Activated effector memory CD4-positive, alpha-beta T cell treated with anti-CD3 and anti-CD28 coated beads, Interleukin-2, amount 50 U/mL, for 16 hours (primary cell): Measurements from ENCODE around the gene GPS2.
A peak's percentile ranks its signal among the peaks of the same experiment; 100 is the strongest.
"Not testable (repeated sequence)": the region's sequence is repeated elsewhere in the genome, so short reads cannot be mapped to it uniquely, and the experiment has no call there.

ENCODE experiments used
- DNase-seq: peaks from one replicate; pipeline ENCODE4 v3.0.0-alpha.2; 2020

The GPS2 gene

DNA sequence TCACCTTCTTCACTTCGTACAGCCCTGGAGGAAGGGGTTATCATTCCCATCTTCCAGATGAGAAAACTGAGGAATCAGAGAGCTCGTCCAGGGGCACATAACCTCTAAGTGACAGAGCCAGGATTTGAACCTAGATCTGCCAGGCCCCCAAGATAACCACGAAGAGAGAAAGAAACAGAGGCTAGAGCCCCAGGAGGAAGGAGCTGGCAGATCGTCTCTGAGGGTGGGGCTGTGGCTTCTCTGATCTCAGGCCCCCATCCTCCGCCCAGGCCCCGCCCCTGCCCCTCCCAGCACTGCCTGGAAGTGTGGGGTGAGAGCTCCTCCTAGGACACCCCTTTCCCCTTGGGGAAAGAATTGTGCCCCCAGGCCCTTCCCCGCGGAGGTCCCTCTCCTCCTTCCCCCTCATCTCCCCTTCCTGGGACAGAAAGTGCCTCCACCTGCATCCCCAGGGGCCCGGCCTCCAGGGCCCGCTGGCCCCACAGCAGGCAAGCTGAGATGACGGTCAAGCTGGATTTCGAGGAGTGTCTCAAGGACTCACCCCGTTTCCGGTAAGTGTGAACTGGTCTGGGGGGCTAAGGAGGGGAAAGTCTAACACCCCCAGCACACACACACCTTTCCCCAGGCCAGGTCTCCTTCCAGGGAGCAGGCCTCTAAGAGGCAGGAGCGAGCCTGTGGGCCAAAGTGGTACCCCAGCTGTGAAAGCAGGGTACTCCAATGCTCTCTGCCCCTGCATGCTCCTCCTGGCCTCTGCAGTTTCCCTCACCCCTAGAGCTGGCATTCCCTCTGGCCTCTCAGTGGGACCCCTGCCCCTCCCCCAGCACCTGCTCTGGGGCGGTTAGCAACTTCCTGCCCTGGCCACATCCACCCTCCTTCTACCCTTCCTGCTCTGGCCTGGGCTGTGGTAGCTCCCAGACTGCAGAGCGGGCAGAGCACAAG lies 21.3 kb upstream of the GPS2 start, which contains the start of gene ACAP1:
Gene ACAP1 (plus strand): TSS at position 290 of the 936 bp plus-strand sequence. CDS start 206 bp downstream, at position 496.
- peak; percentile 94 for DNase-seq

DNA sequence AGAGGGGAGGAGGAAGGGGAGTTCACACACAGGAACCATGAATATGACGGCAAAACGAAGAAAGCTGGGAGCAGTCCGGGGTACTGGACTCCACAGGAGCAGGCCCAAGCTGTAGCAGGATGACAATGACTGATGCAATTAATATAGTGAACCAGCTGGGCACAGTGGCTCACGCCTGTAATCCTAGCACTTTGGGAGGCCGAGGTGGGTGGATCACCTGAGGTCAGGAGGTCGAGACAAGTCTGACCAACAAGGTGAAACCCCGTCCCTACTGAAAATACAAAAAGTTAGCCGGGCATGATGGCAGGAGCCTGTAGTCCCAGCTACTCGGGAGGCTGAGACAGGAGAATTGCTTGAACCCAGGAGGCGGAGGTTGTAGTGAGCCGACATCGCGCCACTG lies 20.6 kb upstream of the GPS2 start:
- DNase-seq: not testable (repeated sequence)

DNA sequence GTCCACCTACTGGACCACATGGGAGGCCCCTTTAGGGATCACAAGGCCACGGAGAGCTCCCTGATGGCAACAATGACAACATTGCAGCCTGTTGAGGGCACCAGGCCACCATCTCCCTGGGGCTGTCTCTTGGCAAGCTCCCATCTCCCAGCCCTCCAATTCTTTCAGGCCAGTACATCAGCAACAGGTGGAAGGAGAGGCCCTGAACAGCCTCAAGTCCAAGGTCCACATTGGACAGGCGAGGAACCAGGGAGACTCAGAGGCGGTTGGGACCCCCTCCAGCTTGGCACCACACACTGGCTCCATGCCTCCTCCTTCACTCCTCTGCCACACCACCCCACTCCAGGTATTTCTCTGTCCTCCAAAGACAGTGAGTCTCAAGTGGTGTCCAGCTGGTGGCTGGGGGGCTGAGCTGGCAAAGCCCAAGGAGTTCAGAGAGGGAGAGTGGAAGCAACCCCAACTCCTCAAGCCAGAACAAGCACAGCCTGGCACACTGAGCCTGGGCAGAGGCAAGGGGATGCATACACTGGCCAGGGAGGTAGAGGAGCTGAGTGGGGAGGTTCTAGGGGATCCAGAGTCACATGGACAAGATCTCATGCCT lies 19.9 kb upstream of the GPS2 start:
- no peak for DNase-seq

GRCh38 chr17:7332600-7333069 lies 17.5 kb upstream of the GPS2 start:
- DNase-seq: peak; percentile 78

DNA sequence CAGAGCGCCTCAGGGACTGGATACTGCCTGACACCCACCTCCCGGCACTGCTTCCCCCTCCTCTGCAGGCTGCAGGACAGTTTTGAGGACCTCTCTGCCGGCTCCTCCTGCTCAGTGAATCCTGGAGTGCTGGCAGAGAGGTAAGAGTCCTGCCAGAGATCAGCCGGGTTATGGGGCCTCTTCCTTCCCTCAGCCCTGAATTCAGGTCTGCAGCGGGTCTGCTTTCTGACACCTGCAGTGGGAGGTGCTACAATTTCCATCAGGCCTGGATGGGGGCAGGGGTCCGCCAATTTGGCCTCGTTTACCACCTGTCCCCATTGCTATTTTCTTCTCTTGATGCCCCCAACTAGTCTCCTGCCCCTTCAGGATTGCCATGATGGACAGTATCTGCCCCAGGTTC lies 17.0 kb upstream of the GPS2 start:
- no peak for DNase-seq

GRCh38 chr17:7330638-7331015 lies 15.5 kb upstream of the GPS2 start:
- DNase-seq: no peak

GRCh38 chr17:7329997-7330637 lies 15.0 kb upstream of the GPS2 start:
- DNase-seq: peak; percentile 91

DNA sequence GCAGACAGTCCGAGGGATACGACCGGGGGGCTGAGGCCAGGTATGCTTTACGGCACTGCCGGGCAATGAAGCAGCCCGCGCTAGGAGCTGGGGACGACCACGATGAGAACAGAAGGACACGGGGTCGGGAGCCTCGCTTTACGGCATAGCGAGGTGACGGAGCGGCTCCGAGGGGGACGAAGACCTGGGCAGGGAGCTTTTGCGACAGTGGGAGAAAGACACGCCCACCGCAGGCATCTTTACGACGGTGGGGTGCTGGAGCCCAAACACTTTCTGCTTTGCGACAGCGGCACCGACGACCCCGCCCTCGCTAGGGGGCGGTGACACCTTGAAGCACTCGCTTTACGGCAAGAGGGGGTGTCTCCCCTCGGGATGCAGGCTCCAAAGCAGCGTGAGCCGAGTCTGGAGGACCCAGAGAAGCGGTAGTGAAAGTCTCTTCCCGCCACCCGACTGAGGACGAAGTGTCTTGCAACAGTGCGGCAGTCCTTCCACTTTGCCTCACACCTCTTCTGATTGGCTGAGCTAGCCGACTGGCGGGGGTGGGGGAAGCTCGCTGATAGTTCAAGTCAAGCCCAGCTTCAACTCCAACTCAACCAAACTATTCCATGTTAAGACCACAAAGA lies 14.3 kb upstream of the GPS2 start:
- DNase-seq: peak; percentile 98

DNA sequence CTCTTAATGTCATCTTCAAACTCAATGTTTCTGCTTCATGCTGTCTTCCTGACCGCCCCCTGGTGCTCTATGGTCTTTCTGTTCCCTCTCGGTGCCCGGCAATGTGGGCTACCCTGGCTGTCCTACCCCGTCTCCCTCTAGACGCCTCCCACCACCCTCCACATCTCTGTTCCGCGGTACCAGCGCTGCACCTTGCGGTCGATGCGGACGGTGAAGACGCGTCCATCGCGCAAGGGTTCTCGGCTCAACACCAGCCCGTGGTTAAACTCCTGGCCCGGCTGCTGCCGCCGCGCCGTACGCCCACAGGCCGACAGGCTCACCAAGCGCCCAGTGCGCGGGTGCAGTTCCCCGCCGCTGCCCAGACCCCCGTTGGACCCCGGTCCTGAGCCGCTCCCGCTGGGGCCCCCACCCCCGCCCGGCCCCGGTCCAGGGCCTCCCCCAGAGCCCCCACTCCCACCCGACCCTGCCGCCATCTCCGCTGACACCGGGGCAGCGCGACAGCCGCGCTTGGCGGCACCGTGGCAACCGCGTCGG lies 13.7 kb upstream of the GPS2 start, which contains the start of gene NEURL4:
Gene NEURL4 (minus strand): TSS at position 496 of the 534 bp plus-strand sequence. CDS start 23 bp downstream, at position 473.
- no peak for DNase-seq

GRCh38 chr17:7328009-7328408 lies 12.8 kb upstream of the GPS2 start:
- DNase-seq: no peak

GRCh38 chr17:7327501-7327900 lies 12.3 kb upstream of the GPS2 start:
- no peak for DNase-seq

- DNase-seq: no peak
These were observed 11.9 kb upstream of the GPS2 start for GRCh38 chr17:7327056-7327455.

DNA sequence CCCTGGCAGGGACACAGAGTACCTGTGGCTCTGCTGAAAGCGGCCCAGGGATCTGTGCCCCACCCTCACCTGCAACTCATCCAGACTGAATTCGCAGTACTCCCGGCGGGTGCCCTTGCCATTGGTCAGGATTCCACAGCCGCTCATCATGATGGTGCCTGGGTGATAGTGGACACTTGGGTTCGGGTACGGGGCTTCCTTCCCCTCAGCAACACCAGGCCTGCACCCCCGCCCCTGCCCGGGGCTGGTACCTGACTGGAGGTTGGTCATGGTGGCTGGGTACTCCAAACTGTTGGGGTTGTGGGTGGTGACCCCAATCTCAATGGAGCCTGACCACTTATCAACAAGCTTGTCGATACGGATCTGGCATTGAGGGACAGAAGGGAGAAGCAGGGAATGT lies 11.0 kb upstream of the GPS2 start:
- no peak for DNase-seq

DNA sequence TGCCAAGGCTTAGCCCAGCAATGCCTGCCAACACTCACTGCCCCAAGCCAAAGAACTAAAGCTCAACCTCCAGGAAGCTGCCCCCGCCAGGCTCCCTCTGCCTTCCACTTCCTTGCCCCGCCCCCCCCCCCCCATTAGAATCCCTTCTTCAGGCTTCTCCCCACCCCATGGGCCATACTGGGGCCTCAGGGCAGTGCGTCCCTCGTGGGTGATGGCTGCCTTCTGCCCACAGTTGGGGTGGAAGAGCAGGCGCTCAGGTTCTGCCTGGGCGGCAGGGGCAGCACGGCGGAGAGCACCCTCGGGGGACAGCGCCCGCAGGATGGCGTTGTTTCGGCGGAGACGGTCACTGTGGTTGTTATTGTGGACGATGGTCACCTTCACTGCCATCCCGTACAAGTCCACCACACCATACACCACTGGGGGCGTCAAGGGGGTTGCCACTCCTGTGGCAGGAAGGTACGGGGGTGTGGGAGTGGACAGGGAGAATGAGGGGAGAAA lies 9.9 kb upstream of the GPS2 start:
- DNase-seq: no peak

DNA sequence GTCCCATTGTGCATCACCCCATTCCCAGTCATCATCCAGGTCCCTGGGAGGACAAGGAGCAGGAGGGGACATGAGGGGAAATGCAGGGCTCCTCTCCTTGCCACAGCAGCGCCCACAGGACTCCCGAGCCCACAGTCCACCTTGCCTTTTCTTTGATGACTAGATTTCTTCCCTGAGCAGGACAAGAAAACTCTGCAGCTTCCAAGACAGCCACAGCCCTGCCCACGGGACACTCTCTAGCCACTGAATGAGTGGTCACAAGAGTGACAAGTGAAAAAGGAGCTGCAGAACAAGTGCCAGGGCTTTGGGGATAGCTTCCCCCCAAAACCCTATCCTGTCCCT lies 9.2 kb upstream of the GPS2 start:
- no peak for DNase-seq

GRCh38 chr17:7323731-7324437 lies 8.7 kb upstream of the GPS2 start:
- peak; percentile 91 for DNase-seq

DNA sequence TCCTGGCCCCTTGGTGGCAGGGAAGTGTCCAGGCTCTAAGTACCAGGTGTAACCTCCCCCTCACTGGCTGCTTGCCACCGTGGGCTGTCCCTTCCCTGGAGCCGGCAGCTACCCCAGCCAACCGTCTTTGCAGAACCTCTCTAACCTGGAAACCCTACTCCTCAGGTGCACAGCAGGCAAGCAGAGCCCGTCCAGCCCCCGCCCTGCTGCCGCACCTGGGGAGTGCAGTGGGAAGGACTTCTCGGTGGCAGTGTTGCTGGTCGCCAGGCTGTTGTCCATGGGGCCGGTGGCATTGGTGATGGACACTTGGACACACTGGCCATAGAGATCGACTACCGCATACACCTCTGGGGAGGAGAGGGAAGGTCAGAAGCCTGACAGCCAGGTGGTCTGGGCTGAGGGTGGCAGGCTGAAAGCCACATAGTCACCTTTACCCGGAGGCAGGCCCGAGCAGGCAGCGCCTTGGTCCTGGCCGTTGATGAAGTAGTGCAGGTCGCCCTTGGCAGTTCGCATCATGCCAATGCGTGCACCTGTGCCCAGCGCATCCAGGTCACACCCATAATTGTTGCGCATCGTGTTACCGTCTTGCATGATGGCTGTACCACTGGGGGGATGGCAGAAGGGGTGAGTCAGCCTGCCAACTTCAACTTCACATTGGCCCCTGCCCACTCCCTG lies 7.5 kb upstream of the GPS2 start:
- DNase-seq: no peak

- DNase-seq: no peak
These were observed 6.3 kb upstream of the GPS2 start for GRCh38 chr17:7321466-7321865.

DNA sequence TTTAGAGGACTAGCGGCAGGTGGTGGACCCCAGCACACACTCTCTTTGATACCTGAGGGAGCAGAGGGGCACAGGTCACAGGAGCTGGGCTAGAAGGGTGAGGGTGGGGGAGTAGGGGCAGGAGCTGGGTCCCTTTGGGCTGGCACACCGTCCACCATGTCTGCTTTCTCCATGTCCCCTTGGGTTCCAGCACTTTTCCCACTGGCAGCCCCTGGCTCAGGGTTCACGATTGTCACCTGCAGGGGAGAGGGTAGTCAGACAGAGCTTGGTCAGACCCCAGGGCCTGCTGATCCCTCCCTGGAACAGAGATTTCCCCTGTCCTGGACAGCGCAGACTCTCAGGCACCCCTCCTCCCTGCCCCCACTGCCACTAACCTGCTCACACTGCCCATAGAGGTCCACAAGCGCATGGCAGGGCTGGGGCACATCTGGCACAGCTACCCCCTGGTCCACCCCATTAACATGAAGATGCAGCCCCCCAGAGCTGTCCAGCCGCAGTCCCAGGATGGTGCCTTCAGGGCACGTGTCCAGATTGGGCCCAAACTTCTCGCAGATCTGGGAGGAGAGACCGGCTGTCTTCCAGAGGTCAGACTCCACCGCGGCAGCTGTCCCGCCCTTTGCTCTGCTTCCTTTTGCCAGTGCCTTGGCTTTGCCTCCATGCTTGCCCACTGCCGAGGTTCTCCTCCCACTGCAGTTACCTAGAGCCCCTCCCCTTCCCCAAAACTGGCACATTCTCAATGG lies 3.1 kb upstream of the GPS2 start:
- DNase-seq: no peak

- no peak for DNase-seq
These were observed 2.1 kb upstream of the GPS2 start for GRCh38 chr17:7317161-7317803.
